ENCODE results near the gene TPPP2. TPM values are rescaled to one million over a fixed set of nuclear protein-coding genes. Genes with fewer than 3 reads are reported as not detected.
A peak's percentile ranks its signal among the peaks of the same experiment; 100 is the strongest.
"Not testable (repeated sequence)": the region's sequence is repeated elsewhere in the genome, so short reads cannot be mapped to it uniquely, and the experiment has no call there.

TPPP2 gene
- total RNA-seq, 1 experiment from 2014 or later: not detected

GRCh38 chr14:21037156-21037555 lies 7.1 kb downstream of the TPPP2 start:
- no peak for DNase-seq (ENCODE audit: low read depth)

GRCh38 chr14:21038441-21039422 lies 8.7 kb downstream of the TPPP2 start:
- no peak for DNase-seq (ENCODE audit: low read depth)

DNA sequence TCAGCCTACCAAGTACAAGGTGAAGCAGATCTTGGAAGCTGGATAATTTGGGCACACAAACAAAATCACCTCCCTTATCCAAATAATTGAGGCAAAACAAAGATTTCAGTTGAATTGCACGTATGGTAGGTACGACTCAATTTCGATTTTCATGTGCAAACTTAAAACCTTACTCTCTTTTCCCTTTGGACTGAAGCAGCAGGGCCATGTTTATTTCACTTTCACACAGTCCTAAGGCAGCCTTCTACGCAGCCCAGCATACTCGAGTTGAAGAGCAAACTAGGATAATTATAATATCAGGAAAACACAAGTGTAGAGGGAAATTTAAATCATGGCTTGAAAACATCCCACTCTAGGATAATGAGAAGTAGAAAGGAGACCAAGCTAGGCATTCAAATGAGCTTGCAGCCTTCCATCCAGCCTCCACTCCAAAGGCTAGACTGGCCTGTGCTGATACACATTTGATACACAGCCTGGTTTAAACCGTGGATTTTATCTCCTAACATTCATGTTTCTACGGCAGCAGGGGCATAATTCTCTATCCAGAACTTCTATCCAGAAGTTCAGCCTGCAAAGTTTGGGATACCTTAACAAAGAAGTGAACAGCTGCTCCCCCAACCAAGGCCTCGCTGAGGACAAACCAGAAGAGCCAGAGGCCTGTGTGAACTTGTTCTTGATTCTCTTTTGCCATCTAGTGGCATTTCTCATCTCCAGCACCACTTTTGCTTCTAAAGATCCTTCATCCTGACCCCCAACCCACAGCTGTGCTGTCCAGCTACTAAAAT lies 9.8 kb downstream of the TPPP2 start:
- DNase-seq (ENCODE audit: low read depth): peak; percentile 46

- no peak for DNase-seq (ENCODE audit: low read depth)
These were observed 10.4 kb downstream of the TPPP2 start for GRCh38 chr14:21040370-21040925.

GRCh38 chr14:21040941-21041340 lies 10.9 kb downstream of the TPPP2 start:
- not testable (repeated sequence) for DNase-seq (ENCODE audit: low read depth)

GRCh38 chr14:21041676-21042433 lies 11.8 kb downstream of the TPPP2 start, which contains the start of gene RNASE7:
Gene RNASE7, plus strand, starts transcription at chr14:21042362. Its CDS starts 631 bp downstream, at chr14:21042993.
- peak; percentile 49 for DNase-seq (ENCODE audit: low read depth)

DNA sequence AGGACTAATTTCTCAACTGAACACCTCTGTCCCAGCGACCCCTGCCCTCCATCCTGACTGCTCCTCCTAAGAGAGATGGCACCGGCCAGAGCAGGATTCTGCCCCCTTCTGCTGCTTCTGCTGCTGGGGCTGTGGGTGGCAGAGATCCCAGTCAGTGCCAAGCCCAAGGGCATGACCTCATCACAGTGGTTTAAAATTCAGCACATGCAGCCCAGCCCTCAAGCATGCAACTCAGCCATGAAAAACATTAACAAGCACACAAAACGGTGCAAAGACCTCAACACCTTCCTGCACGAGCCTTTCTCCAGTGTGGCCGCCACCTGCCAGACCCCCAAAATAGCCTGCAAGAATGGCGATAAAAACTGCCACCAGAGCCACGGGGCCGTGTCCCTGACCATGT lies 12.9 kb downstream of the TPPP2 start:
- peak; percentile 34 for DNase-seq (ENCODE audit: low read depth)

- no peak for DNase-seq (ENCODE audit: low read depth)
These were observed 13.5 kb downstream of the TPPP2 start for GRCh38 chr14:21043387-21043973.

DNA sequence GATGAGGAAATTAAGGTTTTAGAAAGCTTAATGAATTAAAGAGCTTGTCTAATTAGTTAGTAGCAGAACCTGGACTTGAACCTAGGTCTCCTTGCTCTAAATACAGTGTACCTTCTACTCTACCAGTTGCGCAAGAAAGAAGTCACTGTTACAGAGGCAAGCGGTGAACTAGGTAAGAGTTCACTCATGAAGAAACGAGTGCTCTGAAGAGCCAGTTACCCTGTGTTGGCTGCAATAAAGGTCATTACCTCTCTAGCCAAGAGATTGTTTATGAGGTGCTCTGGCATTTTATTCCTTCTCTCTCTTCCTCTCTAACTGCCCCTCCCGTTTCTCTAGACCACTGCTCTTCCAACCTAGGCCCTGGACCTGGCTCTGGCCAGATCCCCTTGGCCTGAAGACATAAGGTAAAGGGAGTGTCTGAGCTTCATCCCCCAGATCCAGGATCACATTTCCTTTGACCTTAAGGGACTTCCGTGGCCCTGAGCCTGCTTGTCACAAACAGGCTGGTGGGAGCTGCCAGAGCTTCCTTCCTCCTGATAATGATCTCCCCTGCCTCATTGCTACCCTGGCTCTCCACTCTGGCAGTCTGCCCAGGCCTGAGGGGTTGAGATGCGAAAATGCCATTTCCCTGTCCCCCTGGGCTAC lies 14.1 kb downstream of the TPPP2 start:
- no peak for DNase-seq (ENCODE audit: low read depth)

DNA sequence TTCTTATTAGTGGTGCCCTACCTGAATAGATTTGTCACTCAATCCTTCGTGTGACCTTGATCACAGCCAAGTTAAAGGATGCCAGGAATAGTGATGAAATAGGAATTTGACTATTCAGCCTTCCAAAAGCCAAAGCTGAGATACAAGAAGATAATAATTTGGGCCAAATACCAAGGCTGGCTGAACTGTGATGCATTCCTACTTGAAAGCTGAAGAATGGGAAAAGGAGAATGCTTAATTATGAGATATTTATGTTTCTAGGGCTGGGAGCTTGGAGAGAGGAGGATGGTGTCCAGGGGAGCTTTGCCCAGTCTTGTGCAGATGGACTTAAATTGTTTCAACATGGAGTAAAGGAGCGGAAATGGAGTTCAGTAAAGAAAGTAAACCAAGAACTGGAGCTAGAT lies 17.4 kb downstream of the TPPP2 start:
- DNase-seq (ENCODE audit: low read depth): no peak

- DNase-seq (ENCODE audit: low read depth): no peak
These were observed 18.6 kb downstream of the TPPP2 start for GRCh38 chr14:21048638-21049037.

GRCh38 chr14:21049271-21049673 lies 19.3 kb downstream of the TPPP2 start:
- DNase-seq (ENCODE audit: low read depth): peak; percentile 52

DNA sequence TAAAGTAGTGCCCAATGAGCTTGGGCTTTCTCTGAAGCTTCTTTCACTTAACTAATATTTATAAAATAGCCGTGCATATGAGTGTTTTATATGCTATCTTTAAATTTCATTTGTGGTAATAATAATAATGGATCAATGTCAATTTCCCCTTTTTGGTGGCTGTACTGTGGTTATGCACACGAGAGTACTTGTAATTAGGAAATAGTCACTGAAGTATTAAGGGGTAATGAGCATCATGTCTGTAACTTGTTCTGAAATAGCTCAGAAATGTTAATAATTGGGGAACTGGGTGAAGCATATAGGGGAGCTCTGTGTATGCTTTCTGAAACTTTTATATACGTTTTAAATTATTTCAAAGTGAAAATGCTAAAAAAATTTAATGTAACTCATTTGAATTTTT lies 20.6 kb downstream of the TPPP2 start:
- DNase-seq (ENCODE audit: low read depth): no peak

GRCh38 chr14:21053184-21054122 lies 23.4 kb downstream of the TPPP2 start:
- DNase-seq (ENCODE audit: low read depth): no peak

- DNase-seq (ENCODE audit: low read depth): no peak
These were observed 24.2 kb downstream of the TPPP2 start for GRCh38 chr14:21054123-21054767.

- no peak for DNase-seq (ENCODE audit: low read depth)
These were observed 24.7 kb downstream of the TPPP2 start for GRCh38 chr14:21054768-21055145.

GRCh38 chr14:21055432-21056117 lies 25.6 kb downstream of the TPPP2 start:
- DNase-seq (ENCODE audit: low read depth): no peak

DNA sequence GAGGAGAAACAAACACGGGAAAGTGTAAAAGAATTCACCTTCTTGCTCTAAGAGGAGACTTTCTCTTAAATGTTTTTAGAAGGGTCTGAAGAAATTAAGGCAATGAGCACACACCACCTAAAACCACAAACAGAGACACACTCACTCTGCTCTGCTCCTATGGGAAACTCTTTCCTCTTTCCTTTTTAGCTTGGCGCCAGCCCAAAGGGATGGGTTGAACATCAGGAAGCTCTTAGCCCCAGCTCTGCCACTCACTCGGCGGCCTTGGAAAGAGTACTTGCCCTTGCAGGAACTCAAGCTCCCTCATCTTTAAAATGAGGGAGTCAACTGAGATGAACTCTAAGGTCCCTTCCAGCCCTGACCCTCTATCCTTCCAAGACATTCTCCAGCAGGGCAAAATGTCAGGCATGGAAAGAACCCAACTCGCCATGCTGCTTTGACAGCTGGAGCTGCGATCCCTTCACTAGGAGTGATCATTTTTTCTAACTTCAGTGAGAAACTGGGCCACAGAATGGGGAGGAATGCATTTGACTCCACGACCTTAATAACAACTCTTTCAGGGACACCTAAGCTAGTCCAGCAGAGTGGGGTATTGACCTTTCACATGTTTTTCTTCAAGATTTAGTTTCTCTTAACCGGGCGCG lies 26.6 kb downstream of the TPPP2 start:
- peak; percentile 82 for DNase-seq (ENCODE audit: low read depth)

All from Daoy (cell line).